ENCODE measurements around the gene EXOC3L1.

Gene EXOC3L1

DNA sequence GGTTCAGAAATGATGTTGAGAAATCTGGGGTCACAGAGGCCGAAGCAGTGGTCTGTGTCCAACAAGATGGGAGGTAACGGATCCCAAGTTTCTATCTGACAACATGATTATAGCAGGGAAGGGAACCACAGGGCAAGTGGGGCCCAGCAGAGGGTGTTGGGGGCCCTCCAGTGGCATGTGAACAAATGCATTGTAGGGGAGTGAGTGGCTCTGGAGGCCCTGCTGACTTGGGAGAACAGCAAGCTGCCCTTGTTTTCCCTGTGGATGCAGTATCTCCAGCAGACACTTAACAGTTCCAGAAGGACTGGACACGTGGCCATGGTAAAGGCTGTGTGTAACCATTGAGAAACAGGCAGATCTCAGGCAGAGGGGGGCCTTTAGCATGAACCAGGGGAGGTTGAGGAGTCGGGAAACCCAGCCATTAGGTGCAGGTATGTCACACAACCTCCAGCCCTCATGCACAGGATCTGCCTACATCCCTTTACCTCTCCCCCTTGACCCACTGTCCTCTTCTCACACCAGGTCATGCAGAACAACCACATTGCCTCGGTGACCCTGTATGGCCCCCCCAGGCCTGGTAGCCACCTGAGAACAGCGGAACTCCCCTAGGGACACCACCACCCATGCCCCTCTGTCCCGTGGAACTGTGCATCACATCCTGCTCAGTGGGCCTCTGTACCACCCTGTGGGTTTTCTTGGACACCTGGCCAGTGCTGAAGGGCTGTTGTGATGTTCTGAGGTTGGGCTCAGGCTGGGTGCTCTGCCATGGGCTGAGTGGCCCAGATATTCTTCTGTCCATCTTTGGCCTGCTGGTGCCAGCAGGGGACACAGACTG, 43.2 kb downstream of the EXOC3L1 start:
- Histone ChIP-seq H3K9me3 (ENCODE audit: low read length) (no peaks in the 10 kb centered on the region), H3K4me1 (ENCODE audit: insufficient read depth, low read length) (peaks cover 7% of the 10 kb centered on the region), H3K27me3 (ENCODE audit: control insufficient read depth in 1 of 2, insufficient read depth in 2 of 2, low read length in 2 of 2) (no peaks in the 10 kb centered on the region), H3K36me3 (ENCODE audit: insufficient read depth, low read length) (peaks cover 59% of the 10 kb centered on the region), H3K27ac (ENCODE audit: low read depth, low read length) (no peak overlapping the region), H3K4me3 (ENCODE audit: low read depth in 1 of 2, low read length in 2 of 2) (no peak overlapping the region), H3K9ac (ENCODE audit: low read length) (no peak overlapping the region)

DNA sequence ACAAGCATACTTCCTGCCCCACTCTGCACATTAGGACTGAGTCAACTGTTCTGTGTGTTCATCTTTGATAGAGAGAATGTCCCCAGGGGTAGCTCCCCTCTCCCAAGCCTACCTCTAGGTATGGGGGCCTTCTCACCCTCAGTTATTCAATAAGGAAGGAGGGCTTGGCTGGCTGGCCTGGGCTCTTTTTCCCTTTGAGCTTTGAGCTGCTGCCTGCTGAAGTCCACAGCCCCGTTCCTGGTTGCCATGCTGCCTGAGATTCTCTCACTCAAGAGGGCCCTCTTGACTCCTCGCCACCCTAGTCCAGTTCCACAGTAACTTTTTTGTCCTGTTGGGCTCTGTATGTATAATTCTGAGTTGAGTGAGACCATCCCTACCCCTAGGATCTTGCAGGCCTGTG, 44.2 kb downstream of the EXOC3L1 start:
- Histone ChIP-seq H3K9me3 (ENCODE audit: low read length) (no peaks in the 10 kb centered on the region), H3K27ac (ENCODE audit: low read depth, low read length) (no peak overlapping the region), H3K9ac (ENCODE audit: low read length) (no peak overlapping the region), H3K4me3 (ENCODE audit: low read depth in 1 of 2, low read length in 2 of 2) (no peak overlapping the region), H3K27me3 (ENCODE audit: control insufficient read depth in 1 of 2, insufficient read depth in 2 of 2, low read length in 2 of 2) (no peaks in the 10 kb centered on the region), H3K4me1 (ENCODE audit: insufficient read depth, low read length) (no peaks in the 10 kb centered on the region), H3K36me3 (ENCODE audit: insufficient read depth, low read length) (peaks cover 69% of the 10 kb centered on the region)

DNA sequence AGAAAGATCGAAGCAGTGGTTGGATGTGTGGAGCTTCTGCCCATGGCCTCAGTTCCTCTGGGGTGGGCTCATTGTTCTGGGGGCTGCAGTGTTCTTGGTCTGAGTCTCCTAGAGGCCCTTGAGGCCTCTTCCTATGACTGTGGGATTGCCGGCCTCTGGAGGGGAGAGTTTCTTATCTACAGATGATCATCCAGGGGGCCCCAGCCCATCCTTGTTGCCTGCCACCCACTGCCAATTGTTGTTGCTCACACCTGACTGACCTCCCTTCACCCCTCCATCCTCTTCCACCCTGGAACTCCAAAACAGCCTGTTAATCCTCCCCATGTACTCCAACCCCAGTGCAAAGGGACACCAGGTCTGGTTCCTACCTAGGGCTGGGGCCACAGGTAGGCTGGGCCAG, 45.0 kb downstream of the EXOC3L1 start:
- Histone ChIP-seq H3K36me3 (ENCODE audit: insufficient read depth, low read length) (peaks cover 77% of the 10 kb centered on the region), H3K27me3 (ENCODE audit: control insufficient read depth in 1 of 2, insufficient read depth in 2 of 2, low read length in 2 of 2) (no peaks in the 10 kb centered on the region), H3K4me3 (ENCODE audit: low read depth in 1 of 2, low read length in 2 of 2) (no peak overlapping the region), H3K9me3 (ENCODE audit: low read length) (no peaks in the 10 kb centered on the region), H3K27ac (ENCODE audit: low read depth, low read length) (no peak overlapping the region), H3K4me1 (ENCODE audit: insufficient read depth, low read length) (no peaks in the 10 kb centered on the region), H3K9ac (ENCODE audit: low read length) (no peak overlapping the region)

DNA sequence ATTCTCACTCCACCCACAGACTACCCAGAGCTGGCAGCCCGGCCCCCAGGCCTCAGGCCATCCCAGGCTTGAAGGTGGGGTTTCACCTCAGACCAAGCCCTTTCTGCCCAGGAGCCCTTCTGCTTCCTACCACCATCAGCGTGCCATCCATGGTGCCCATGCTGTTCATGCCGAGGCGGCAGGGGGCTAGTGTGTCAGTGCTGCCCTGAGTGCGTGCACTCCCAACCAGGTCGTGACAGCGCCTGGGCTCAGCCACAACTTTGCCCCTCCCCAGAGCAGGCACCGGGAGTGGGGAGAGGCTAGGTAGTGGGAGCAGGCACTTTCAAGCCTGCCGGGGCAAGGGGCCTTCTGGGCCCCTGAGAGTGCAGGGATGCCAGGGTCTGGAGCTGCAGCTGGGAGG, 47.6 kb downstream of the EXOC3L1 start:
- no peaks in the 10 kb centered on the region for H3K4me1 ChIP-seq (ENCODE audit: insufficient read depth, low read length)
- no peak overlapping the region for H3K4me3 ChIP-seq (ENCODE audit: low read depth in 1 of 2, low read length in 2 of 2)
- H3K9ac ChIP-seq (ENCODE audit: low read length): no peak overlapping the region
- H3K27ac ChIP-seq (ENCODE audit: low read depth, low read length): no peak overlapping the region
- no peaks in the 10 kb centered on the region for H3K9me3 ChIP-seq (ENCODE audit: low read length)
- H3K27me3 ChIP-seq (ENCODE audit: control insufficient read depth in 1 of 2, insufficient read depth in 2 of 2, low read length in 2 of 2): no peaks in the 10 kb centered on the region
- H3K36me3 ChIP-seq (ENCODE audit: insufficient read depth, low read length): peaks cover 82% of the 10 kb centered on the region

DNA sequence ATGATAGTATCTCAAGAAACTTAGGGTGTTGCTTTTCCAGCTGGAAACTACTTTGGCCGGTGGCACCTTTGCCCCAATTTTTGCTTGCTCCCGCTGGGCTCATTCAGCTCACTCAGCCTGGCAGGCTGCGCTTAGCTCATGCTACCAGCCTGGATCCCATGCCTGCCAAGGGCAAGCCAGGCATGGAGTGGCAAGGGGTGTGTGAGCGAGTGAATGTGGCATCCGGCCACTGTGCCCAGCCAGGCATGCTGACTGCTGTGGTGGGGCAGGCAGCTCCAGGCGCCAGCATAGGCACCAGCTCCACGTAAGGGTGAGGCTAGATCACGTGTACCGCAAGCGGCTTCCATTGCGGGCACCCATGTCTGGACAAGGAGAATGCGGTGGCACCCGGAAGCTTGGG, 48.5 kb downstream of the EXOC3L1 start:
- H3K4me1 ChIP-seq (ENCODE audit: insufficient read depth, low read length): no peaks in the 10 kb centered on the region
- no peak overlapping the region for H3K27ac ChIP-seq (ENCODE audit: low read depth, low read length)
- no peak overlapping the region for H3K9ac ChIP-seq (ENCODE audit: low read length)
- H3K36me3 ChIP-seq (ENCODE audit: insufficient read depth, low read length): peaks cover 78% of the 10 kb centered on the region
- no peaks in the 10 kb centered on the region for H3K9me3 ChIP-seq (ENCODE audit: low read length)
- no peaks in the 10 kb centered on the region for H3K27me3 ChIP-seq (ENCODE audit: control insufficient read depth in 1 of 2, insufficient read depth in 2 of 2, low read length in 2 of 2)
- no peak overlapping the region for H3K4me3 ChIP-seq (ENCODE audit: low read depth in 1 of 2, low read length in 2 of 2)

DNA sequence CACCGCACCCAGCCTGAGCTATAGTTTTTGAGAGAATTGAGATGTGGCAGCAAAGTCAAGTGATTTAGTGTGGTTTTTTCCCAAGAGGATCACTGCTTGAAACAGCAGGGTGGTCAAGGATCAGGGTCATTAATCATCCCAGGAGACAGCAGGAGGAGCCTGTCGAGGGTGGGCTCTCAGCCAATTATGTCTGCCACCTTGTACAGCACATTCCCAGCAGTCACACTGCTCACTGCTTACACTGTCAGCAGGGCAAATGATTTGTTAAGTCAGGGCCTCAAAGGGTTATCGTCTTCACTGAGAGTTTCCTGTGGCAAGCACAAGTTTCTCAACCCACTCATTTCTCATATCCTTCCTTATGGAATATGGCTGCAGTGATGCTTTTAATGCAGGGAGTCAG, 52.3 kb downstream of the EXOC3L1 start:
- Histone ChIP-seq H3K4me1 (ENCODE audit: insufficient read depth, low read length) (no peaks in the 10 kb centered on the region), H3K9me3 (ENCODE audit: low read length) (no peaks in the 10 kb centered on the region), H3K4me3 (ENCODE audit: low read depth in 1 of 2, low read length in 2 of 2) (no peak overlapping the region), H3K27me3 (ENCODE audit: control insufficient read depth in 1 of 2, insufficient read depth in 2 of 2, low read length in 2 of 2) (no peaks in the 10 kb centered on the region), H3K27ac (ENCODE audit: low read depth, low read length) (no peak overlapping the region), H3K36me3 (ENCODE audit: insufficient read depth, low read length) (peaks cover 76% of the 10 kb centered on the region), H3K9ac (ENCODE audit: low read length) (no peak overlapping the region)

Measured in muscle layer of colon (tissue), 2 donors.